ENCODE measurements around the gene CAT. TPM values are rescaled to one million over a fixed set of nuclear protein-coding genes. Genes with fewer than 3 reads are reported as not detected.

CAT gene
- total and polyA plus RNA-seq, 4 donors = 91.8 to 319 (median 106) TPM

DNA sequence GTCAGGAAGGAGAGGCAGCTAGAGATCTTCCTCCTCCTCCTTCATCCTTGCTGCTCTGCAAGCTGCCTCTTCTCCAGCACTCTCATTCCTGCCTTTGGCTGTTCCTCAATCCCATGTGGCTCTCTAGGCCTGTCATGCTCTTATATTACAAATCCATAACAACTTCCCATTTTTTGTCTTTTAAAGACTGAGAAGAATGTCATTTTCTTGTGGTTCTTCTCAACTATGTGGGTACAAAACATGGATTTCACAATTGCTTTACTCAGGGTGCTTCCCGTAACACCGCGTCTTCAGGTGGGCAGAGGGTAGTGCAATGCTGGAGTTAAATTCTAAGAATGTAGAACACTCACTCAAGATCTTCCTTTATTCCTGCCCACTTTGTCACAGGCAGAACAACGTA lies 6.8 kb upstream of the CAT start:
- no peak overlapping the region for H3K9ac ChIP-seq (ENCODE audit: insufficient read depth in 1 of 2, low read length in 2 of 2)
- no peaks in the 10 kb centered on the region for H3K9me3 ChIP-seq (ENCODE audit: control insufficient read depth in 4 of 4, insufficient read depth in 3 of 4, low read length in 3 of 4)
- no peak overlapping the region for H3K4me3 ChIP-seq
- peaks cover 0 to 6% (median 2%) of the 10 kb centered on the region in 5 donors for H3K4me1 ChIP-seq (ENCODE audit: control insufficient read depth in 5 of 5, insufficient read depth in 5 of 5, low read length in 5 of 5)
- WGBS, 2 donors = 39 to 68% methylated on average over 4 of the region's 4 CpGs
- no peak for DNase-seq
- peak overlapping the region in 1 of 2 donors; percentile 52 for H3K27ac ChIP-seq (ENCODE audit: low read depth in 1 of 2, low read length in 1 of 2)
- ATAC-seq (ENCODE audit: insufficient read depth, low FRiP score) = no peak
- TF ChIP-seq, protein P1, sequence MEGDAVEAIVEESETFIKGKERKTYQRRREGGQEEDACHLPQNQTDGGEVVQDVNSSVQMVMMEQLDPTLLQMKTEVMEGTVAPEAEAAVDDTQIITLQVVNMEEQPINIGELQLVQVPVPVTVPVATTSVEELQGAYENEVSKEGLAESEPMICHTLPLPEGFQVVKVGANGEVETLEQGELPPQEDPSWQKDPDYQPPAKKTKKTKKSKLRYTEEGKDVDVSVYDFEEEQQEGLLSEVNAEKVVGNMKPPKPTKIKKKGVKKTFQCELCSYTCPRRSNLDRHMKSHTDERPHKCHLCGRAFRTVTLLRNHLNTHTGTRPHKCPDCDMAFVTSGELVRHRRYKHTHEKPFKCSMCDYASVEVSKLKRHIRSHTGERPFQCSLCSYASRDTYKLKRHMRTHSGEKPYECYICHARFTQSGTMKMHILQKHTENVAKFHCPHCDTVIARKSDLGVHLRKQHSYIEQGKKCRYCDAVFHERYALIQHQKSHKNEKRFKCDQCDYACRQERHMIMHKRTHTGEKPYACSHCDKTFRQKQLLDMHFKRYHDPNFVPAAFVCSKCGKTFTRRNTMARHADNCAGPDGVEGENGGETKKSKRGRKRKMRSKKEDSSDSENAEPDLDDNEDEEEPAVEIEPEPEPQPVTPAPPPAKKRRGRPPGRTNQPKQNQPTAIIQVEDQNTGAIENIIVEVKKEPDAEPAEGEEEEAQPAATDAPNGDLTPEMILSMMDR (IDR thresholded peaks at IDR 0.05; ENCODE audit: control extremely low read depth, extremely low read depth) = no peak
- H3K36me3 ChIP-seq (ENCODE audit: control insufficient read depth in 4 of 4, insufficient read depth in 4 of 4, low read length in 4 of 4) = no peaks in the 10 kb centered on the region
- no peaks in the 10 kb centered on the region for H3K27me3 ChIP-seq (ENCODE audit: control insufficient read depth in 3 of 3, insufficient read depth in 3 of 3, low read length in 2 of 3)

DNA sequence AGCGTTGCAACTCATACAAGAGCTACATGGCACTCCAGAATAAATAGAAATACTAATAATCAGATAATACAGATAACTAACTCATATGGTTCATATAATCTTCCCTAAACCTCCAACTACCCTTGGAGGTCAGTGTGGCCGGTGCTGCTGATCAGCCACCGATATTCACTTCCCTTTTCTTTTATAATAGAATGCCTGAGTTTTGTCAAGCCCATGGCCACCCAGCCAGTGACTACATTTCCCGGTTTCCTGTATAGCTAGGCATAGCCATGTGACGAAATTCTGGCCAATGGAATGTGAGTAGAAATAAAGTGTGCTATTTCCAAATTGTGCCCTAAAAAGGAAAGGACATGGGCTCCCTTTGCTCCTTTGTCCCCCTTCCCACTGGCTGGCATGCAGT lies 5.9 kb upstream of the CAT start:
- no peaks in the 10 kb centered on the region for H3K27me3 ChIP-seq (ENCODE audit: control insufficient read depth in 3 of 3, insufficient read depth in 3 of 3, low read length in 2 of 3)
- 51 to 67% methylated on average over 5 of the region's 5 CpGs for WGBS, 2 donors
- H3K4me3 ChIP-seq = no peak overlapping the region
- no peaks in the 10 kb centered on the region for H3K36me3 ChIP-seq (ENCODE audit: control insufficient read depth in 4 of 4, insufficient read depth in 4 of 4, low read length in 4 of 4)
- H3K27ac ChIP-seq (ENCODE audit: low read depth in 1 of 2, low read length in 1 of 2) = no peak overlapping the region
- H3K9ac ChIP-seq (ENCODE audit: insufficient read depth in 1 of 2, low read length in 2 of 2) = no peak overlapping the region
- H3K9me3 ChIP-seq (ENCODE audit: control insufficient read depth in 4 of 4, insufficient read depth in 3 of 4, low read length in 3 of 4) = no peaks in the 10 kb centered on the region
- TF ChIP-seq, protein P1 (IDR thresholded peaks at IDR 0.05; ENCODE audit: control extremely low read depth, extremely low read depth) = no peak
- ATAC-seq (ENCODE audit: insufficient read depth, low FRiP score) = no peak
- H3K4me1 ChIP-seq (ENCODE audit: control insufficient read depth in 5 of 5, insufficient read depth in 5 of 5, low read length in 5 of 5) = peaks cover 0 to 6% (median 0%) of the 10 kb centered on the region in 5 donors
- no peak for DNase-seq

GRCh38 chr11:34433899-34434298 lies 4.8 kb upstream of the CAT start:
- no peaks in the 10 kb centered on the region for H3K36me3 ChIP-seq (ENCODE audit: control insufficient read depth in 4 of 4, insufficient read depth in 4 of 4, low read length in 4 of 4)
- H3K9ac ChIP-seq (ENCODE audit: insufficient read depth in 1 of 2, low read length in 2 of 2) = no peak overlapping the region
- ATAC-seq (ENCODE audit: insufficient read depth, low FRiP score) (no peak), DNase-seq (no peak)
- 78 to 86% methylated on average over 3 of the region's 3 CpGs for WGBS, 2 donors
- H3K27ac ChIP-seq (ENCODE audit: low read depth in 1 of 2, low read length in 1 of 2) = peak overlapping the region in 1 of 2 donors; percentile 44
- TF ChIP-seq, protein P1 (IDR thresholded peaks at IDR 0.05; ENCODE audit: control extremely low read depth, extremely low read depth) = no peak
- no peaks in the 10 kb centered on the region for H3K27me3 ChIP-seq (ENCODE audit: control insufficient read depth in 3 of 3, insufficient read depth in 3 of 3, low read length in 2 of 3)
- H3K4me3 ChIP-seq = no peak overlapping the region
- H3K4me1 ChIP-seq (ENCODE audit: control insufficient read depth in 5 of 5, insufficient read depth in 5 of 5, low read length in 5 of 5) = peaks cover 0 to 6% (median 0%) of the 10 kb centered on the region in 5 donors
- no peaks in the 10 kb centered on the region for H3K9me3 ChIP-seq (ENCODE audit: control insufficient read depth in 4 of 4, insufficient read depth in 3 of 4, low read length in 3 of 4)

Measured in lung (tissue), 12 donors.